ENCODE results near the gene LARGE1.

LARGE1 gene

GRCh38 chr22:33588860-33589259, 331.4 kb downstream of the LARGE1 start:
- DNase-seq (ENCODE audit: insufficient read length, low spot score) (no peak), FAIRE-seq (no peak)
- TF ChIP-seq CTCF (IDR thresholded peaks at IDR 0.05; ENCODE audit: insufficient read depth, missing control alignments), result no peak

GRCh38 chr22:33584152-33584551, 336.1 kb downstream of the LARGE1 start:
- TF ChIP-seq CTCF (IDR thresholded peaks at IDR 0.05; ENCODE audit: insufficient read depth, missing control alignments), result no peak
- DNase-seq (ENCODE audit: insufficient read length, low spot score) (no peak), FAIRE-seq (no peak)

GRCh38 chr22:33582822-33583400, 337.4 kb downstream of the LARGE1 start:
- FAIRE-seq, result no peak
- TF ChIP-seq CTCF (IDR thresholded peaks at IDR 0.05; ENCODE audit: insufficient read depth, missing control alignments), result no peak
- DNase-seq (ENCODE audit: insufficient read length, low spot score), result no peak

GRCh38 chr22:33580310-33580709, 340.0 kb downstream of the LARGE1 start:
- no peak for TF ChIP-seq CTCF (IDR thresholded peaks at IDR 0.05; ENCODE audit: insufficient read depth, missing control alignments)
- DNase-seq (ENCODE audit: insufficient read length, low spot score), result no peak
- FAIRE-seq, result no peak

GRCh38 chr22:33579448-33580093, 340.7 kb downstream of the LARGE1 start:
- TF ChIP-seq CTCF (IDR thresholded peaks at IDR 0.05; ENCODE audit: insufficient read depth, missing control alignments), result peak; percentile 75
- DNase-seq (ENCODE audit: insufficient read length, low spot score) (no peak), FAIRE-seq (no peak)

- no peak for FAIRE-seq
- DNase-seq (ENCODE audit: insufficient read length, low spot score), result no peak
- no peak for TF ChIP-seq CTCF (IDR thresholded peaks at IDR 0.05; ENCODE audit: insufficient read depth, missing control alignments)
These were observed 341.5 kb downstream of the LARGE1 start for GRCh38 chr22:33578752-33579151.

- no peak for TF ChIP-seq CTCF (IDR thresholded peaks at IDR 0.05; ENCODE audit: insufficient read depth, missing control alignments)
- no peak for DNase-seq (ENCODE audit: insufficient read length, low spot score)
- no peak for FAIRE-seq
These were observed 342.3 kb downstream of the LARGE1 start for GRCh38 chr22:33577862-33578411.
